GM06990 (cell line): ENCODE data around the gene FGF8.

ENCODE experiments used
- DNase-seq: peaks from one replicate; pipeline ENCODE4 v3.0.0-alpha.2; 2011; ENCODE audit not compliant: insufficient read length; ENCODE audit errors: extremely low read depth
- H3K27me3 ChIP-seq: replicated peaks from 2 replicates; pipeline ENCODE4 v1.6.0; 2011; ENCODE audit warnings: low read length; ENCODE audit not compliant: control insufficient read depth, insufficient read depth
- H3K36me3 ChIP-seq: 2 replicates; pipeline ENCODE4 v1.5.1; 2011; ENCODE audit warnings: low read length; ENCODE audit not compliant: control insufficient read depth, insufficient read depth
- H3K4me3 ChIP-seq: replicated peaks from 2 replicates; pipeline ENCODE4 v1.5.1; 2011; ENCODE audit warnings: low read depth, mild to moderate bottlenecking, control low read depth, low read length
- CTCF ChIP-seq: IDR thresholded peaks from 2 replicates; pipeline ENCODE4 v1.5.1; 2011; ENCODE audit warnings: low read length, control low read depth, mild to moderate bottlenecking, inconsistent platforms; ENCODE audit not compliant: insufficient read depth, poor library complexity, severe bottlenecking

Gene FGF8

DNA sequence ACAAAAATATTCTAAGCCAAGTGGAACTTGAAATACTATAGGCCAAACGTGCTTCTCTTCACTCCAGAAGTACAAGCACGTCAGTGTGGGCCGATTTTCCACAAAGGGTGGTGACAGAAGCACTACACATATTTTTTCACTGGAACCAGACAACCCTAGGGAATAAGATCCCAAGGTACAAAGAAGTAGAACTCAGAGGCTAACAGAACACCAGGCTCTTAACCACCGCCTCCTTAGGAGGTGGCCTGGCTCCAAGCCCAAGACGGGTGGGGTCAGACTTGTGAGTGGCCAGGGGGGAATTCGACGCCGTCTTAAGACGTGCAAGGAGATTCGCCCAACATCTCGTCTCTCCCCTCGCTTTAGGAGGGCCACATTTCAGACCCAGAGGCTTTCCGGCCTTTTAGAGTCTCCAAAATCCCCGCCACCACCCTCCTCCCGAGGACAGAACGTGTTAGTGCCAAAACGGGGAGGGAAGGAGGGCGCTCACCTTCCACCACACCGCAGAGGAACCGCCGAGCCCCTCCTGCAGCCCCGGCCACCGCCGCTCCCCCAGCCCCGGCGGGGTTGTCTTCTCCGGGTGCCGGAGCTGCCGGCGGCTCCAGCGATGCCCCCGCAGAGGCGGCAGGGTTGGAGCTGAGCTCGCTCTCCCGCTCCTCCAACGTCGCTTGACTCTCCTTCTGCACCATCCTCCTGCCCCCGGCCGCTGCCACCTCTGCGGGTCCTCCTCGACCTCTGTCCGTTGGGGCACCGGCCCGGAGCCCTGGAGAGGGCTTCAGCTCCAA, 41.6 kb upstream of the FGF8 start:
- no peaks in the 10 kb centered on the region for H3K27me3 ChIP-seq
- H3K4me3 ChIP-seq: peak overlapping the region; percentile 82
- TF ChIP-seq CTCF: no peak
- peak; percentile 46 for DNase-seq
- peaks cover under 1% of the 10 kb centered on the region; the same call in 1 of the 2 replicates for H3K36me3 ChIP-seq

DNA sequence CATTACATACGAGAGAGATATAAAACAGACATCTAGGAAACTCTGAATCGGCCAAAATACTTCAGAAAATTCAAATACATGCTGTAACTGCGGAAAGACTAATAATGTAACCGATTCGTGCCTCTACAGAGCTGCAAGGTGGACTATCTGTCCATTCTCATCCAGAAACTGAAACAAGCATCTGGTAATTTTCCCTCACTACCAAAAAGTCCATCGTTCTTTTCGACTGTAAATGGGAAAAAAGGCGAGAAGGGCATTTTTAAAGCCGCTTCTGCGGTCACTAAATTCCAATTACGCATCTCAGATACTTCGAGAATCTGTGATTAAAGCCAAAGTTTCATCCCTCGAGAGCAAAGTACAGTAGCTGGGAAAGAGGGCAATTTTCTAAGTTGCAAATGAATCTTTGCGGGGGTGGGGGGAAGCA, 41.0 kb upstream of the FGF8 start:
- no peak for TF ChIP-seq CTCF
- peak overlapping the region; percentile 82 for H3K4me3 ChIP-seq
- no peaks in the 10 kb centered on the region for H3K27me3 ChIP-seq
- no peak for DNase-seq
- peaks cover 2% of the 10 kb centered on the region; the same call in 1 of the 2 replicates for H3K36me3 ChIP-seq

GRCh38 chr10:101816376-101816775, 40.5 kb upstream of the FGF8 start:
- no peak for DNase-seq
- Histone ChIP-seq H3K4me3 (peak overlapping the region; percentile 82), H3K27me3 (no peaks in the 10 kb centered on the region), H3K36me3 (peaks cover 3% of the 10 kb centered on the region; the same call in 1 of the 2 replicates)
- no peak for TF ChIP-seq CTCF

- Histone ChIP-seq H3K27me3 (no peaks in the 10 kb centered on the region), H3K36me3 (peaks cover 8% of the 10 kb centered on the region), H3K4me3 (peak overlapping the region; percentile 82)
- no peak for DNase-seq
- no peak for TF ChIP-seq CTCF
Measured at GRCh38 chr10:101814466-101815071, 38.7 kb upstream of the FGF8 start.

DNA sequence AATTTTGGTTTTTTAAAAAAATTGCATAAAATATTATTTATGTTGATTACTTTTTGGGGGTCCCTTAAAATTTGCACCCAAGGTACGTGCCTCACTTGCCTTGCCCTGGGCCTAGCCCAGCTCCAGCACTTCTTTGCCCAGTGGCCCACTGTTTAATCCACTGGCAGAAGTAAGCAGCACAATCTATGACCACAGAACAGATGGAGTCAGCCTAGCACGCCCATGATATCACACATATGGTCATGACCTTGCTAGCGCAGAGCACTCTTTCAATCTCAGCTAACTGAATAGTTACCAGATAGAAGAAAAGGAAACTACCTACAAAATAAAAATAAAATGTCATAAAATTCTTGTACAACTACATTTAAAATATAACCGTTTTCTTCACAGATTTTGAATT, 36.7 kb upstream of the FGF8 start:
- DNase-seq: no peak
- peaks cover 8% of the 10 kb centered on the region for H3K36me3 ChIP-seq
- no peak for TF ChIP-seq CTCF
- H3K27me3 ChIP-seq: no peaks in the 10 kb centered on the region
- no peak overlapping the region for H3K4me3 ChIP-seq
